CD4-positive, alpha-beta T cell treated with Interferon alpha-2 for 1 hour (primary cell): ENCODE measurements around the gene HIPK2.

ENCODE experiments used
- DNase-seq, 2 donors: peaks; one replicate each; pipeline ENCODE4 v3.0.0-alpha.2; 2020 to 2022

Gene HIPK2

DNA sequence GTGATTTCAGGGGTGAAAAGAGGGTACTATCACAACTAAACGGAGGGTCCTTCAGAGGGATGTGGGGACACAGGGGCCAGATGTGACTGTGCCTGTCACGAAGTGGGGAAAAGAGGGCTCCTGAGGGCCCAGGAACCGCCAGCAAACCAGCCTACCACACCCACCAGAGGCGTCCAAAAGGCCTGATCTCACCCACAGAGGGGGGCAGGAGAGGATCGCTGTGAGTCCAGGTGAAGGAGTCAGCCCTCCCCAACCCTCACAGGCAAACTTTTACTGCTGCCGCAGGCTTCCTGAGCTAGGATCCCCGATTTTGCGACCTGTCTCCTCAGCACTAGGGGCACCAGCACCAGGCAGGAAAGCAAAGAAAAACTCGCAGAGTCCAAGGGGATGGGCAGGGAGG is 64.7 kb downstream of the HIPK2 start:
- DNase-seq: no peak

DNA sequence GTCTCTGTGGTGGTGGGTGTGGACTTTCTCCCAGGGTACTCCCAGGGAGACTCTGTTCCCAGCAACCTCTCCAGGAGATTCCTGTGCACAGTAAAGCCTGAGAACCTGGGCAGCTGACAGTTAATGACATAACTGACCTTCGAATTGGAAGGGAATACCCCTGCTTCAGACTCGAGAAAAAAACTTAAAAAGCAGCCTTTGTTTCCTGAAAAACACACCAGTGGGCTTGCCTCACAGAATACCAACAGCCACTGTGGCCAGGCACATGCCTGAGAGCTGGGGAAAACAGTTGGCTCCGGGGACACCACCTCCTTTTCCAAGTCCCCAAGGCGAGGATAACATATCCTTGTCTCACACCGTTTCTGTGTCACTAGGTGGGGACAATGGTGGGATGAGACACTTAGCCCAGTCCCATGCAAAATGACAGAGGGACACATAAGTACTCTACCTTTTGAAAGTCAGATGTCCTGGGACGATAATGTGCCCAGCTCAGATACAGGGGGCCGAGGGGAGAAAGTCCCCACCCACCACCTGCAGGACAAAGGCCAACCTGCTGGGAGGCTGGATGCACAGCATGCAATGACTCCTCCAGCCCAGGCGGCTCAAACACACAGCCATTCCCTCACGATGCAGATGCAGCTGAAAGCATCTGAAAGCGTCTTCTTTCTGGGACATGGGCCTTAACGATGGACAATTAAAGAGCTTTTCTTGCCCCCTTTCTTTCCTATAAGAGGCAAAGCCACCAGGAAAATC is 65.6 kb downstream of the HIPK2 start:
- DNase-seq: no peak

DNA sequence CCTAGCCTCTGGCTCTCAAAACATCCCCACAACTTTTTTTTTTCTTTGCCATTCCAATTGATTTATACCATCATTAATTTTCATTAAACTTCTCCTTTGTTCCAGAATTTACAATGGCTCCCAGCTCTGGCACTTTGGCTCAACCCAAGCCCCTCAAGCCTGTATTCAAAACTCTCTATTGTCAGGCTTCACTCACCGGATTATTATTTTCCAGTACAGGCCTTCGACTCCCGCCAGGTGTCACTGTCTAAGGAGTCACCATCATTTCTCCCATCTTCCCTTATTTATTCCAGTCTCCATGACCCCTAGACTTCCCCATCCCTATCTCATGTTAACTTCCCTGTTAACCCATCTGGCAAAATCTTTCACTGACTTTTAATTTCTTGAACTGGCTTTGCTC is 67.8 kb downstream of the HIPK2 start:
- DNase-seq: no peak

DNA sequence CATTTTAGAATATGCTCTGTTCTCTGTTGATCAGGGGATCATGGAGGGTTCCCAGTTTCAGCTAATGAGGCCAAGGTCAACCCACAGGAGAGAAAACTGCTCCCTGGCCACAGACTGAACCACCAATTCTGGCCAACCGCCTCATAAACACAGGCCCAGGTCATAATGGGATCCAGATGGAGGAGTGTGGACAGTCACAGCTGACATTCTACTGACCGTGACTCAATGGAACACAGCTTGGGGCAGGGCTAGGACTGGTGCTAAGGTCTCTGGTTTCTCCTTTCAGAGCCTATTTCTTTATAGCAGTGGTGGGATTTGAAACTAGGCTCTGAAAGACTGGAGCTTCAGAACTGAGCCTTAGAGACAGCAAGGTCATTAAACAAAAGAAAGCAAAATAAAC is 68.3 kb downstream of the HIPK2 start:
- no peak for DNase-seq

DNA sequence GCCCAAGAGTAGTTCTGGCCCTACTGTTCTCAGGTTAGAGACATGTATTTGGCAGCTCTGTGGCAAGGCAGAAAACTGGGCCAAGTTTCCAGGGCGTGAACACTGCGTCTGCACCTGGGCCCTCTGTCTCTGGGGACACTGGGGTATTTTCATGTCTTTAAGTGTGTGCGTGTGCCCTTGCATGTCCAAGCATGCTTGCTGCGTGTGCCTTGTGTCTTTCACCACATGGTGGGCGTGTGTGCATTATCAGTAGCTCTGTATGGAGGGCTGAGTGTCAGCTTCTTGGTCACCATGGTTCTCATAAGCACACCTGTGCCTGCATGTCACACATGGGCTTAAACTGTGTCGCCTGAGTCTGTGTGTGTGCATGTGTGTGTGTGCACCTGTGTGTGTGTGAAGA is 69.3 kb downstream of the HIPK2 start:
- DNase-seq: peak in 1 of 2 donors; percentile 30

DNA sequence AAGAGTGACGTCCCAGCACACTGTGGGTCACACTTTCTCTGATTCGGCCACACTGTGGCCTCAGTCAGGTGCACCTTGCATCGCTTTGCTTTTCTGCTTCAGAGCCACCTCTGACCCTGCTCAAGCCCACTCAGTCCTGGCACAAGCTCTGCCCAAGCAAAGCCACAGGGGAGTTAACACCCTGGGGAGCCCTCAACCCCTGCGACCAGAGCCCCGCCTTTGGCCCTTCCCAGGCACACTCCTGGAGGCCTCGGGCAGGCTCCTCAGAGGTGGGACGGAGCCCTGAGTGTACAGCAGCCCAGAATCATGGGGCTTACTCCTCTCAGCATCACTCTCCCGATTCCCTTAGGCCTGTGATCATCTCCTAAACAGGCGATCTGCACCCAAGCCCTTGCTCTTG is 71.0 kb downstream of the HIPK2 start:
- no peak for DNase-seq

DNA sequence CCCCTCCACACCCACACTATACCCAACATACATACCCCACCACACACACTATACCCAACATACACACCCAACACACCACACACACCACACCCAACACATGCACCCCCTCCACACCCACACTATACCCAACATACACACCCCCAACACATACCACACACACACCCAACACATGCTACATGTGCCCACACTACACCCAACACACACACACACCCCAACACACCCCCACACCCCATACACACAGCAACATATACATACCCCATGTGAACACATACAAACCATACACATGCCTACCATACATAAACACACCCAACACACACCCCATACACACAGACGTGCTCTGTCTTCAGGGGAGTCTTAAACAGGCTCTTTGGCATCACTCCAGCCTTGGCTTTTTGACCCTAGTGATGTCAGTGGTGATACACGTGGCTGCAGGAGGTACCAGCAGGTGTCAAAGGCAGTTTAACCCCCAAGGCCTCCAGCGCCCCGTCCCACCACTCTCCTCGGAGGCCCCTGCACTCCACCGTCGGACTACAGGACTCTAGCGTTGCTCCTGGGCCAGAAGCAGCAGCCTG is 73.4 kb downstream of the HIPK2 start:
- DNase-seq: no peak

DNA sequence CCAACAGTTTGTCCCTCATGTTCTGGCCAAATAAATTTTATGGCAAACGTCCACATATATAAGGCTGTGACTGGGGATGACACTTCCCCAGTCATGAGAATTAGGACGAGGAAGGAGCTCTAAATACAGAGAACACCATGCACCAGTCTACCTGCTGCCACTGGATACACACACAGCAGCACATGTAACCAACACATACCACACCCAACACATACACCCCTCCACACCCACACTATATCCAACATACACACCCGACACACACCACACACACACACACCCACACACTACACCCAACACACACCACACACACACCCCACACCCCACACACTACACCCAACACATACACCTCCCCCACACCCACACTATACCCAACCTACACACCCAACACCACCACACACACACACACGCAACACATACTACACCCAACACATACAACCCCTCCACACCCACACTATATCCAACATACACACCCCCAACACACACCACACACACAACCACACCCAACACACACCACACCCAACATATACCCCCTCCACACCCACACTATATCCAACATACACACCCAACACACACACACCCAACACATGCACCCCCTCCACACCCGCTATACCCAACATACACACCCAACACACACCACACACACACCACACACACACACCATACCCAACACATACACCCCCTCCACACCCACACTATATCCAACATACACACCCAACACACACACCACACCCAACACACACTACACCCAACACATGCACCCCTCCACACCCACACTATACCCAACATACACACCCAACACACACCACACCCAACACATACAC is 74.1 kb downstream of the HIPK2 start:
- DNase-seq: no peak

DNA sequence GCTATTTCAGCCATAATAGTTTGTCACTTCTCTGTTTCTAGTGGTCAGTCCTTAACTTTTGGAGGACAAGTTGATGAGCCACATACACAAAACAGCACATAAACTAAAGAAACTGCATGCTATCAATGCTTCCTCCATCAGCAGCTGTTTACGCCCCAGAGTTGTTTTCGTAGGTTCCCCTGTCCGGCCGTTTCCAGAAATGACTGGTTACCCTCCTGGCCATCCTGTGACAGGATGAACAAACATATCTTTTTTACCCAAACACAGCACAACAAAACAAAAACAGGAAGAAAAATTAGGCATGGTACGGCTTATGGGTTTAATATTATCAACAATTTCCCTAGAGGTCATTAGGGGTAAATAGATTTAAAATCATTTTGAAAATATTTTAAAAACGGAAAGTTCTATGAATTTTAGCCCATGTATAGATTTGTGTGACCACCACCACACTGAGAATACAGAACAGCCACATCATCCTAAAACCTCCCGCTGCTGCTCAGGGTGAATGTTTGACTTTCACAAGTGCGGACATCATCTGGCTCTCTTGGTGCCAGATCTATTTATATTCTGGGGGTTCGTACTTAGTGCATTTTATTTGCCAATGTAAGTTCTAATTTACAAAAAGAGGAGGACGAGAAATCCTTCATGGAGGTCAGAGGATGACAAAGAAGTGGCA is 74.8 kb downstream of the HIPK2 start:
- no peak for DNase-seq

DNA sequence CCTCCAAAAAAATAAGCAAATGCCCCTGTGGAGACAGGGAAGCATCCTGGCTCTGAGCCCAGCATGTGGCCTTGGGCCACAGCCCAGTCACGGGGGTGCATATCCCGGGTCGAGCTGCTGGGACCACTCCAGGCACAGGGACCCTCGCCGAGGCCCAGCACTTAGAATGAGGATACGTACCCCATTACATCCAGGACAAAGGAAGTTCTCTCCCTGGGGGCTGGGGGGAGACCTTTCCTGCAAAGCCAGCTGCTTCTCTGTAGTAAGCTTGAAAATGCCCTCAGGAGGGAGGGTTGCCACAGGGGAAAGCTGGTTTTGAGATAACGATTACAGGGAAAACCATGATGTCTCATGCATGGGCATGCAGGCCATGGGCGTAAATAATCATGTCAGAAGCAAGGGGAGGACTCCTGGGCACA is 75.5 kb downstream of the HIPK2 start:
- DNase-seq: no peak

DNA sequence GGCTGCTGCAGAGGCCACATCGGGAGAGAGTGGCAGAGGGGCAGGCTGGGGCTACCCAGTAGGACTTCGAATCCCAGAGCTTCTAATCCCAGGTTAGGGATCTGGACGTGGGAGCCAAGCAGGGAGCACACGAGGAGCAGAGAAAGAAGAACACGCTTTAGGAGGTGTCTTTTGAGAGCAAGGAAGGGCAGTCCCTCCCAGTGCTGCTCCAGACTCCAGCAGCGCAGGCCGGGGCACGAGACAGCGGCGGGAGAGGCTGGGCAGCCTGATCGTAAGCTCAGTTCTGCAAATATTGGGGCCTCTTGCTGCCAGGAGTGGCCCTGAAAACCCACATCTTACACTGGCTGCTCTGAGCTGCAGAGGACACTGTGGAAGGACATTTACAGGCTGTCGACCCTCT is 75.9 kb downstream of the HIPK2 start:
- DNase-seq: no peak

DNA sequence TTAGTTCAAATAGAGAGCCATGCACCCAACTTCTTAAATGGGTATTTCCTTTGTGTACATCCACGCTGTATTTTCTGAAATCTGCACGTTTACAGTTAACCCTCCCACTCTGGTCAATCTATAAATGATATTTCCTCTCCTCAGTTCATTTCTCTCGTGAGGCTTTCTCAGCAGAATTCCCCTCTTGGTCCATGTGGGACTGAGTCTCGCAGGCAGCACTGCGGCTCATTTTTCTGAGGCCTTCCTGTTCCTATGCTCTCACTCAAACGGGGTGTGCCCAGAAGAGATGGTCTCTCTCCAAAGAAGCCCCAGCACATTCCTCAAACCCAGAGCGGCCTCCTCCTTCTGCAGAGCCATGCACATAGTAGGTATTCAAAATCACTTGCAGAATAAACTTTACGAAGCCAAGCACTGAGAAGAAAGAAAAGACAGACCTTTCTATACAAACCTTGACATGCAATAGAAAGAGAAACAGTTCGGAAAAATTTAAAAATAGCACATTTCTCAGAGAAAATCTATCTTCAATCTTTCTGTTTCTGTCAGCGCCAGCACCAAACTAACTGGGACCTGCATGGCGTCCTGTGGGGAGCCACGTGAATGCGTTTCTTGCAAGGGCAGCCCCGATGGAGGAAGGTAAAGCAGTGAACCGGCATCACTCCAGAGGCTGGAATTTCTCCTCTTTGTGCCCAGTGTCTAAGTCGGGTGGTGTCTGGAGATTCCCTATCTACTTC is 77.1 kb downstream of the HIPK2 start:
- no peak for DNase-seq

DNA sequence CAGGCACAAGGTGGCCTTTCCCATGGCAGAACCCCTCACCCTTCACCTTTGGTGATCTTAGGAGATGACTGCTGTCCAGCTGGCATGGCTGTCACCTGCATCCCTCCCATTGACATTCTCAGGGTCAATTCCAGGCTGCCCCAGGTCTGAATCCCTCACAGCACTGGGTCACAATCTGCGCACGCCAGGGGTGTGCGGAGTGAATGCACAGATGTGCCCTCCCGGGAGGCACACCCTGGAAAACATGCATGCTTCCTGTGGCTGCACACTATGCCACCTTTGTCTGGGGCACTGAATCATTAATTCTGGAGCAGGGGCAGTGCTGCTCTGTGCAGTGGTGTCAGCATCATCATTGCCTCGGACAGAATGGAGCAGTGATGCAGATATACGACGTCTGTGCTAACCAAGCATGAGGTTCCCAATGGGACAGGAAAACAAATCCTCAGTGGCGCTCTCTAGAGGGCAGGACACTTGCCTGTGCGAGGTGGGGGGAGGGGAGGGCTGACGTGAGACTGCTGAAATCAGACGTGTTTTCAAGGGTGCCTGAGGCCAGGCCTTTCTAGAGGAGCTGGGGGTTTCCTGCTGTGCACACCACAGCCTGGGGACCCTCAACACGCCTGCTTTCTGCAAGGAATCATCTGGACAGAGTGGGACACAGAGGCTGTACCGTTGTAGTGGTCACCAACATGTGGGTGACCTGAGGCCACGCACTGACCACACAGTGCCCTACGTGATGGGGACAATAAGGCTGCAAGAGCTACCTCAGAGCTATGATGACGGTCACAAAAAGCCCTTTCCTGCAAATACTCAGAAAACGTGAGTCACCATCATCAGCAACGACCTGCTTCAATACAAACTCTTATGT is 77.9 kb downstream of the HIPK2 start:
- no peak for DNase-seq

DNA sequence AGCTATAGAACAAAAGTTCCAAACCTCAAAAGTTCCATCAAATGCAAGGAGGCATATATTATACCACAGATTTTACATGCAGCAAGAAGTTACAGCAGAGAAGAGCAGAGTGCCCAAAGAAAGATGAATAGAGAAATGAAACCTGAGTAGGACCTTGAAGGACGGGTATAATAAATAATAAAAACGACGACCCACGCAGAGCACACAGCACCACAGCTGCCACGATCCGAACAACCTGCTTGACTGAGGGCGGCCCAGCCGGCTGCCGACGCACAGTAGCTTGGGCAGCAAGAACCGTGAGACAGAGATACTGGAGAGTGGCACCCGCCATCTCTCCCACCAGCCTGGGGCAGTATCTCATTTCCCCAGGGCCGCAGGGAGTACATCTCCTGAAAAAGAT is 79.0 kb downstream of the HIPK2 start:
- no peak for DNase-seq

DNA sequence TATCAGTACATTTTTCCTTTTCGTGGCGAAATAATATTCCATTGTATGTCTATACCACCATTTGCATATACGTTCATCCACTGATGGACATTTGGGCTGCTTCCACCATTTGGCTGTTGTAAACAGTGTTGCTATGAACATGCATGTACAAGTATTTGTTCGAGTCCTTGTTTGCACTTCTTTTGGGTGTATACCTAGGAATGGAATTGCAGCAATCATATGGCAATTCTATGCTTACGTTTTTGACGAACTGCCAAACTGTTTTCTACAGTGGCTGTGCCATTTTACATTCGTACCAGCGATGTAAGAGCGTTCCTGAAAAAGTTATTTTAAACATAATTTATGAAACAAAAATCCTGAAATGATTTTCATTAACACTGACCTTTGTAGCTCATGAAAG is 79.5 kb downstream of the HIPK2 start:
- DNase-seq: no peak

DNA sequence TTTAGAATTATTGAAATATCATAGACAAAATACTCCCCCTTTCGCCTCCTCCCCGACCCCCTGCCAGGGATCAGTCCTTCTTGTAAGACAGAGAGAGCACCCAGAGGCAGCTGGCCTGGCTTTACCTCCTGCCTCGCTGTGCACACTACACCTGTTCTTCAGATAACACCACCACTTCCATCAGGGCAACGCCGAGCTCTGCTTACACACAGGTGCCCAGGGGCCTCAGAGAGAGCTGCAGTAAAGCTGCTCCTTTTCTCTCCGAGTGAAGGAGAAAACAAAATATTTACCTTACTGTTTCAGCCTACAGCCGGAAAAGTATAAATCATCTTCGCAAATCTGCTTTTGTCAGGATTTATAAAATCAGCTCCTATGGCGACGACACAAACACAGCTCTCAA is 80.7 kb downstream of the HIPK2 start:
- DNase-seq: no peak

DNA sequence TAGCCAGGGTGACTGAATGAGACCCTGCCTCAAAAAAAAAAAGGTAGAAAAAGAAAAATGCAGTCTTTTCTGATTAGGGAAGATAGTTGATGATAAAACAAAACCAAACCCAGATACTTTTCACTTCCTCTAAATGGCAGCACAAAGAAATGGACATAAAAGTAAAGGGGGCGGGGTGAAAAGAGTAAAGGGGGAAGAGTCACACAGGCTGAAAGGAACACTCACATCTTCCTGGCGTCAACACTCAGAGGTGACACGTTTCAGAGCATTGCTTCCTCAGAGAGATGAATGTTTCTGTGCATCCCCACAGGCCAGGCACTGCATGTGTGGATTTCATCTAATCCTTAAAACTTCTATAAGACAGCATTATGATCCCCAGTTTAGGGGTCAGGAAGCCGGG is 81.2 kb downstream of the HIPK2 start:
- DNase-seq: peak; percentile 14 to 52

DNA sequence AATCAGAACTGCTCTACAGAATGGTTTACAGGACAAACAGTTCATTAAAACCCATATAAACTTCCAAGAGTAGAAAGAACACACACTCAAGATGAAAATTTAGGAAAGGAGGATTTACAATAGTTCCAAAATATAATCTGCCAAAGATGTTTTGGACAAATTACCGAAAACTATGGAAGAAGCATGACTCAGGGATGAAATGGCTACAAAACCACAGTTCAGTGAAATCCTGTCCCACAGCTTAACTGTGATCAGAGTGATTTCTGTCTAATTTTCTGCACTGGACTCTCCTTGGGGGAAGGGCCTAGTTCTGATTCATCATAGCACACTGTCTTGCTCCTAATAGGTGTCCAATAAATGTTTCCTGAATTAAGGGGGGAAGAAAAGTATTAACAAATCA is 82.2 kb downstream of the HIPK2 start:
- DNase-seq: no peak

DNA sequence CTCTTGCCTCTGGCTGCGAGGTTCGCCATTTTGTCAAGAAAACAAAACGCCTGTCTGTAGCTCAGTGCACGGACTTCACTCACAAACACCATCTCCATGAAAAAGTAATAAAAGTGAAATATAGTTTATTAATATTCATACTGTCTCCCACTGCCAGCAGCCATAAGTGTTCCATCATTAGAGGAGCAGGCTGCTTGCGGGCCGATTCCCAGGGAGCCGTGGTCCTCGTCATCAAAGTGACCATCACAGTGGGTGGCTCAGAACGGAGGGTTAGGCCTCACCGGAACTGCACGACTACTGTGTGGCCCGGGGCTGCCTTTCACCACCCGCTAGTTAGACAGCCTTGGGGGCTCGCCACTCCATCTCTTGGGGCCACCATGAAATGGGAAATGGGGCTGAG is 82.7 kb downstream of the HIPK2 start:
- DNase-seq: no peak

DNA sequence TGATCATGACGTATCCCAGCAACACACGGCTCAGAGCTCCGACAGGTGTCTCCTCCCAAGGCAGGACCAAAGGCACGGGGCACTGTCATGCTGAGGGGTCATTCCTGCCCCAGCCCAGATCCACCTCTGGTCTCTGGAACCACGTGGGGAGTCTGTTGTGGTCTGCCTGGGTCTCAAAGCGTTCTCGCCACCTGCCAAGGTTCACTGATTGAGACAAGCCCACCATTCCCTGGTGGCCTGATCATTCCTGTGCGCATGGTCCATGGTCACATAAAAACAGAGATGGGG is 83.5 kb downstream of the HIPK2 start:
- no peak for DNase-seq

DNA sequence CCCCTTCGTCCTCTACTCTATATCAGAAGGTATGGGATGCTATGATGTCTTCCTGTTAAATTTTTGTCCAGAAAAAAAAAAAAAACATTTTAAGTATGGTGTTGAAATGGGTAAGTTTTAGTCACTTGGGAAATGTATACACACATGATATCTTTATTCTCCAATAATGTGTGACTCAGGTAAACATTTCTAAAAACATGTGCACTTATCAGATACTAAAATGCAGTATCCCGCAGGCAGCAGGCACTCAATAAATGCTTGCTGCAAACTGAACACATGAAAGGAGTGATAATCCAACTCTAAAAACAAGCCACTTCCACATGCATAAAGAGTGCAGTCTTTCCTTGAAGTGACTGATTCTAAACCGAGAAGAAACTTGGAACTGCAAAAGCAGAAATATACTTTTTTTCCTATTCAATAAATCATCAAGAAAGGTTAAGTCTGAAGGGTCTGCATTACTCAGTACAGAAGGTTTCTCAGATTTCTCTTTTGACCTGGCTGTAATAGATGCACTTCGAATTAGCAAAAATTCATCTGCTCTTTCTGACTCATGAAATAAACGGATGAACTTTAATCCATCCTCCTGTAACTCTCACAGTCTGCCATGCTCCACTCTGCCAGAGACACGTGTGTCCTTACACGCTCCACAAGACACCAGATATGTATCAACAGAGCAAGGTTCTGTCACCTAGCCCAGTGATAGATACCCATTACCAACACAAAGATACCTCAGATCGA is 84.0 kb downstream of the HIPK2 start:
- DNase-seq: no peak
